SK-MEL-5 (cell line): ENCODE data around the gene AMDHD2. TPM values are rescaled to one million over a fixed set of nuclear protein-coding genes. Genes with fewer than 3 reads are reported as not detected.
"Not testable (repeated sequence)": the region's sequence is repeated elsewhere in the genome, so short reads cannot be mapped to it uniquely, and the experiment has no call there.

ENCODE experiments used
- DNase-seq: peaks from one replicate; pipeline ENCODE4 v3.0.0-alpha.2; 2016; ENCODE audit warnings: low read depth, low spot score
- in situ Hi-C: cut with HindIII; loops from 2 replicates; pipeline ENCODE4 v1.10.0; 2016; ENCODE audit warnings: low sequenced_read_pairs, high pct_unique_total_duplicates, low pct_unique_long_range_greater_than_20kb
- polyA plus RNA-seq, 2 experiments: library from polyadenylated mRNA; depleted of rRNA; stranded (reverse); fragments of >200 nt; gene quantifications; 2 replicates each; pipeline ENCODE4 v1.2.3, GENCODE V29; 2015
- total RNA-seq: library from RNA; depleted of rRNA; stranded (reverse); fragments of >200 nt; shearing (Covaris generic); gene quantifications from 2 replicates; pipeline ENCODE4 v1.2.3, GENCODE V29; 2014; rRNA removed

AMDHD2 gene, protein sequence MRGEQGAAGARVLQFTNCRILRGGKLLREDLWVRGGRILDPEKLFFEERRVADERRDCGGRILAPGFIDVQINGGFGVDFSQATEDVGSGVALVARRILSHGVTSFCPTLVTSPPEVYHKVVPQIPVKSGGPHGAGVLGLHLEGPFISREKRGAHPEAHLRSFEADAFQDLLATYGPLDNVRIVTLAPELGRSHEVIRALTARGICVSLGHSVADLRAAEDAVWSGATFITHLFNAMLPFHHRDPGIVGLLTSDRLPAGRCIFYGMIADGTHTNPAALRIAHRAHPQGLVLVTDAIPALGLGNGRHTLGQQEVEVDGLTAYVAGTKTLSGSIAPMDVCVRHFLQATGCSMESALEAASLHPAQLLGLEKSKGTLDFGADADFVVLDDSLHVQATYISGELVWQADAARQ
- total RNA-seq, result 119 and 124 TPM in 2 replicates
- polyA plus RNA-seq (2015; cell fraction: cytosol; rRNA removed), result 111 and 112 TPM in 2 replicates
- 818 and 937 TPM in 2 replicates for polyA plus RNA-seq (2015; cell fraction: nucleus; rRNA removed)

DNA sequence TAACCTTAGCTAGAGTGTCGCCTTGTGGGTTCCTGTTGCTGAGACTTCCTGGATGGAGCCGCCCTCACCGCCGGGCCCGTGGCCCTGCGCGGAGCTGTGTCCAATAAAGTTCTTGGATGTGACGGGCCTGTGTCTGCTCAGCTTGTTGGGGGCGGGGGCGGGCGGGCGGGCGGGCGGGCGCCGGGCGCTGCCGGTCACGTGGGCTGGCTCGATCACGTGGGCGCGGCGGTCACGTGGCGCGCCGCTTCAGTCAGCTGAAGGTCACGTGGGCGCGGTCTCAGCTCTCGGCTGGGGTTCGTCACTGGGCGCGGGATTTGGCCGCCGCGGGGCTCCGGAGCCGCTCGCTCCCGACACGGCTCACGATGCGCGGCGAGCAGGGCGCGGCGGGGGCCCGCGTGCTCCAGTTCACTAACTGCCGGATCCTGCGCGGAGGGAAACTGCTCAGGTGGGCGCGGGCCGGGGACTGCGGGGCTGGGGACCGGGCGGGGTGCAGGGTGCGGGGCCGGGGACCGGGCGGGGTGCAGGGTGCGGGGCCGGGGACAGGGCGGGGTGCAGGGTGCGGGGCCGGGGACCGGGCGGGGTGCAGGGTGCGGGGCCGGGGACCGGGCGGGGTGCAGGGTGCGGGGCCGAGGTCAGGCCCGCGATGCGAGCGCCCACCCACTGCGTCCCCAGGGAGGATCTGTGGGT, at the start of gene AMDHD2:
Gene AMDHD2 (plus strand): TSS at position 275 of the 687 bp plus-strand sequence. CDS start 88 bp downstream, at position 363.
- in situ Hi-C loops, result no loop called here
- peak; percentile 88 for DNase-seq

DNA sequence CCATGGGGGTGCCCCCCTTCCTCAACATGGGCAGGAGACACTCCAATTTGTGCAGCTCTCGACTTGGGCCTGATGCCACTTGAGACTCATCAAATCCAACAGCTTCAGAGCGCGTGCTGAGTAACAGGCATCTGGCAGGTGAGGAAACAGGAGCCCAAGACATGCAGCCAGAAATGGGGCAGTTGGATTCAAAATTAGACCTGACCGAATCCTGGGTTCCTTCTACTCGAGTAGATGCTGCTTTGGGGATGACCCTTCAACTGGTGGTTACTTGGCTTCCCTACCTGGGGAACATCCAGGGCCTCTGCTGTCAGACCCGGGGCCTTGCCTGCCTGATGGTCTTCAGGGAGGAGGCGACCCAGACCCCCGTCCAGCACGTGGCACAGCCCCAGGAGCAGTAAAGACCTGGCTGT, 49.6 kb upstream of the AMDHD2 start:
- no peak for DNase-seq
- in situ Hi-C loops, result no loop called here

DNA sequence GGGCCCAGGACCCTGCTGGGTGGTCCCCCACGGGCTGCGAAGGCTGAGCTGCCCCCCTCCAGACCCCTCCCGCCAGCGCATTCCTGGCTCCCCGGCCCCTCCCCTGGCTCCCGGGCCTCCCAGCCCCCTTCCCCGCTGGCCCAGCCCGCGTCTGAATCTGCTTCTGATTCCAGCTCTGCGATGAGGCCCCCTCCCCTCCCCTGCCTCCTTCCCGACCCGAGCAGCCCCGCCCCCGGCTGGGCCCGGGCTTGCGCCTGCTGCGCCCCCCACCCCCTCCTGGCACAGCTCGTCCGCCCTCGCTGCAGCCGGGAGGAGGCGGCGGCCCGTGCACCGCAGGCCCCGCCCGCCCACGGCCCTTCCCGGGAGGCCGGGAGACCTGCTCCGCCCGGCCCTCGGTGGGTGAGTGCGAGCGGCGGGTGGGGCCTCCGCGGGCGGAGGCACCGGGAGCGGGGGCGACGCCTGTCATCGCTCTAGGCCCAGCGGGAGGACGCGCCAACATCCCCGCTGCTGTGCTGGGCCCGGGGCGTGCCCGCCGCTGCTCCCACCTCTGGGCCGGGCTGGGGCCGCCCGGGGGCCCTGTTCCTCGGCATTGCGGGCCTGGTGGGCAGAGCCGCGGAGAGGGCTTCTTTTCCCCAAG, 49.0 kb upstream of the AMDHD2 start, which contains the start of gene NTN3:
Gene NTN3 (plus strand): TSS at position 282 of the 637 bp plus-strand sequence. CDS start 405 bp downstream, outside the sequence.
- DNase-seq, result no peak
- in situ Hi-C loops, result no loop called here

DNA sequence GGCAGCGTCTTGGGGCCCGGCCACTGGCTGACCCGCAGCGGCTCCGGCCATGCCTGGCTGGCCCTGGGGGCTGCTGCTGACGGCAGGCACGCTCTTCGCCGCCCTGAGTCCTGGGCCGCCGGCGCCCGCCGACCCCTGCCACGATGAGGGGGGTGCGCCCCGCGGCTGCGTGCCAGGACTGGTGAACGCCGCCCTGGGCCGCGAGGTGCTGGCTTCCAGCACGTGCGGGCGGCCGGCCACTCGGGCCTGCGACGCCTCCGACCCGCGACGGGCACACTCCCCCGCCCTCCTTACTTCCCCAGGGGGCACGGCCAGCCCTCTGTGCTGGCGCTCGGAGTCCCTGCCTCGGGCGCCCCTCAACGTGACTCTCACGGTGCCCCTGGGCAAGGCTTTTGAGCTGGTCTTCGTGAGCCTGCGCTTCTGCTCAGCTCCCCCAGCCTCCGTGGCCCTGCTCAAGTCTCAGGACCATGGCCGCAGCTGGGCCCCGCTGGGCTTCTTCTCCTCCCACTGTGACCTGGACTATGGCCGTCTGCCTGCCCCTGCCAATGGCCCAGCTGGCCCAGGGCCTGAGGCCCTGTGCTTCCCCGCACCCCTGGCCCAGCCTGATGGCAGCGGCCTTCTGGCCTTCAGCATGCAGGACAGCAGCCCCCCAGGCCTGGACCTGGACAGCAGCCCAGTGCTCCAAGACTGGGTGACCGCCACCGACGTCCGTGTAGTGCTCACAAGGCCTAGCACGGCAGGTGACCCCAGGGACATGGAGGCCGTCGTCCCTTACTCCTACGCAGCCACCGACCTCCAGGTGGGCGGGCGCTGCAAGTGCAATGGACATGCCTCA, 48.3 kb upstream of the AMDHD2 start:
- no peak for DNase-seq
- in situ Hi-C loops, result no loop called here

DNA sequence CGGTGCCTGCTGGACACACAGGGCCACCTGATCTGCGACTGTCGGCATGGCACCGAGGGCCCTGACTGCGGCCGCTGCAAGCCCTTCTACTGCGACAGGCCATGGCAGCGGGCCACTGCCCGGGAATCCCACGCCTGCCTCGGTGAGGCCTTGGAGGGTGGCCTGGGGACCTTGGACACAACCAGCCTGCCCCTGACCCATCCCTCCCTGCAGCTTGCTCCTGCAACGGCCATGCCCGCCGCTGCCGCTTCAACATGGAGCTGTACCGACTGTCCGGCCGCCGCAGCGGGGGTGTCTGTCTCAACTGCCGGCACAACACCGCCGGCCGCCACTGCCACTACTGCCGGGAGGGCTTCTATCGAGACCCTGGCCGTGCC, 47.7 kb upstream of the AMDHD2 start:
- DNase-seq, result no peak
- in situ Hi-C loops, result no loop called here

DNA sequence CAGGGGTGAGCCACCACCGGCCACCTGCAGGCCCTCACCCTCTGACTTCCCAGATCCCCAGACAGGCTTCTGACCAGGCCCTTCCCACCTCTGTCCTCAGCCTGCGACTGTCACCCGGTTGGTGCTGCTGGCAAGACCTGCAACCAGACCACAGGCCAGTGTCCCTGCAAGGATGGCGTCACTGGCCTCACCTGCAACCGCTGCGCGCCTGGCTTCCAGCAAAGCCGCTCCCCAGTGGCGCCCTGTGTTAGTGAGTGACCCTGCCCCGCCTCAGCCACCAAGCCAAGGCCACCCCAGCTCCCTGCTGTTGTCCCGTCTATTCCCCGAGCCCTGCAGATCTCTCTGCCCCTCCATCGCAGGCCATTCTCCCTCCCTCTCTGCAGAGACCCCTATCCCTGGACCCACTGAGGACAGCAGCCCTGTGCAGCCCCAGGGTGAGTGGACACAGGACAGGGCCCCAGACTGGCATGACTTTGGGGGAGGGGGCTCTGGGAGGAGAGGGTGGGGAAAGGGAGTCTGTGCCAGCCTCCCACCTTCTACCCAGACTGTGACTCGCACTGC, 47.2 kb upstream of the AMDHD2 start:
- no peak for DNase-seq
- in situ Hi-C loops, result no loop called here

DNA sequence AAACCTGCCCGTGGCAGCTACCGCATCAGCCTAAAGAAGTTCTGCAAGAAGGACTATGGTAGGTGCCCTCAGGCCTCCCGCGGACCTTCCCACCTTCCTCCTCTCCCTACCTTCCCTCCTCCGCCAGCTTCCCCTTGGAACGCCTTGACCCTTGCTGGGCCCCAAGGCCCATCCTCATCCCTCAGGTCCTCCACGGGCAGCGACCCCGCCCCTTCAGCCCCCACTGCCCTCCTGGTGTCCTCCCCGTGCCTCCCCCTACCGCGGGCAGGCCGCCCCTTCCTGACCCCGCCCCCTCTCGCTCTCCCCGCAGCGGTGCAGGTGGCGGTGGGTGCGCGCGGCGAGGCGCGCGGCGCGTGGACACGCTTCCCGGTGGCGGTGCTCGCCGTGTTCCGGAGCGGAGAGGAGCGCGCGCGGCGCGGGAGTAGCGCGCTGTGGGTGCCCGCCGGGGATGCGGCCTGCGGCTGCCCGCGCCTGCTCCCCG, 46.7 kb upstream of the AMDHD2 start:
- in situ Hi-C loops, result no loop called here
- DNase-seq, result no peak

DNA sequence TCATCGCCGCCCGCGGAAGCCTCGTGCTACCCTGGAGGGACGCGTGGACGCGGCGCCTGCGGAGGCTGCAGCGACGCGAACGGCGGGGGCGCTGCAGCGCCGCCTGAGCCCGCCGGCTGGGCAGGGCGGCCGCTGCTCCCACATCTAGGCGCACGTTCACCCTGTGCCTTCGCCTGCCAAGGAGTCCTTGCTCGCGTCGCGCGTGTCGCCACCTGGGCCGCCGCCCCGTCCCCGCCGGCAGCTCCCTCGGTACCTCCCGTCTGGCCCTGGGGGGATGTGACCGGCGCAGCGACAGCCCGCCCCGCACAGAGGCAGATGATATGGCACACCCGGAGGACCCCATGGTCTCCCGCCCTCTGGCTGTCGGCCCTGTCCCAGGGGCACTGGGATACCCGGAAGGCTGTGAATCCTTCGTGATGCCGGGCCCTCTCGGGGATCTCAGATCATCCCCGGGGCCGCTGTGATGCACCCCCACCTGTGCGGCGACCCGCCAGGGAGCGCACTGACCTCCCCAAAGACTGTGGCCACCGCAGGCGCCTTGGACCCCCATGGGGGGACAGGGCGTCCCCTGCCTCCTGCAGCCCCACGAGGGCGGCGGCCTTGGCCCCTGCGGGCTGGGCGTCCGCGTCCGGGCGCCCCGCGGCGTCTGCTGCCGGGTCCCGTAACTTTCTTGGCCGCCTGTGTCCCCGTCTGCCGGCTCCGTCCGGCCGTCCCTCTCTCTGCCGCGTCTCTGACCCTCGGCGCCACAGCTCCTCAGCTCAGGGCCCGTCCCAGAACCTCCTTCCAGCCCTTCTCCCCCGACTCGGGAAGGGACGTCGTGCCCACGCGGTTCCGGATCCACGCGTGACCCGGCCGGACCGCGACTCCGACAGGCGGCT, 45.9 kb upstream of the AMDHD2 start:
- in situ Hi-C loops, result no loop called here
- DNase-seq, result peak; percentile 34

DNA sequence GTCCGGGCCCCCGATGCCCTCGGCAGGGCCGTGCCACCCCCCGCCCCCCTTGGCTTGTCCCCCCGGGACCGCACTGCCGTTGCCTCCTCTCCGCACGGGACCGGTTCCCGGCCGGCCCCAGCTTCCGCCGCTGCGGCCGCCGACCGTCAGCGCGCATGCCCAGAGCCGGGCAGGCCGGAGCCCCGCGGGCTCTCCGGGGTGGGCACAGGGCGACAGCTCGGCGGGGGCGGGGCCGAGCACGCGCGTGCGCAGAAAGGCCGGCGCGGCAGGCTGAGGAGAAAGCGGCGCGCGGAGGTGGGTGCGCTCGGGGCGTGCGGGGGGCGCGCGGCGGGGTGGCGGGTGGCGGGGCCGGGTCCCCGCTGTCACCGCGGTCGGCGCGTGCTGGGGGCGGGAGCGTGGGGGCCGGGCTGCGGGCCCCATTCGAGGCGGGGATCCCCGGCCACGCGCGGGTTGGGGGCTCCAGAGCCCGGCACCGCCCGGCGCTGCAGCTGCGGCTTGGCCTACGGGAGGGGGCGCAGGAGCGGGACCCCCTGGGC, 45.2 kb upstream of the AMDHD2 start, which contains the start of gene TBC1D24:
Gene TBC1D24 (plus strand): TSS at position 251 of the 536 bp plus-strand sequence. CDS start 21,022 bp downstream, outside the sequence.
- in situ Hi-C loops, result no loop called here

DNA sequence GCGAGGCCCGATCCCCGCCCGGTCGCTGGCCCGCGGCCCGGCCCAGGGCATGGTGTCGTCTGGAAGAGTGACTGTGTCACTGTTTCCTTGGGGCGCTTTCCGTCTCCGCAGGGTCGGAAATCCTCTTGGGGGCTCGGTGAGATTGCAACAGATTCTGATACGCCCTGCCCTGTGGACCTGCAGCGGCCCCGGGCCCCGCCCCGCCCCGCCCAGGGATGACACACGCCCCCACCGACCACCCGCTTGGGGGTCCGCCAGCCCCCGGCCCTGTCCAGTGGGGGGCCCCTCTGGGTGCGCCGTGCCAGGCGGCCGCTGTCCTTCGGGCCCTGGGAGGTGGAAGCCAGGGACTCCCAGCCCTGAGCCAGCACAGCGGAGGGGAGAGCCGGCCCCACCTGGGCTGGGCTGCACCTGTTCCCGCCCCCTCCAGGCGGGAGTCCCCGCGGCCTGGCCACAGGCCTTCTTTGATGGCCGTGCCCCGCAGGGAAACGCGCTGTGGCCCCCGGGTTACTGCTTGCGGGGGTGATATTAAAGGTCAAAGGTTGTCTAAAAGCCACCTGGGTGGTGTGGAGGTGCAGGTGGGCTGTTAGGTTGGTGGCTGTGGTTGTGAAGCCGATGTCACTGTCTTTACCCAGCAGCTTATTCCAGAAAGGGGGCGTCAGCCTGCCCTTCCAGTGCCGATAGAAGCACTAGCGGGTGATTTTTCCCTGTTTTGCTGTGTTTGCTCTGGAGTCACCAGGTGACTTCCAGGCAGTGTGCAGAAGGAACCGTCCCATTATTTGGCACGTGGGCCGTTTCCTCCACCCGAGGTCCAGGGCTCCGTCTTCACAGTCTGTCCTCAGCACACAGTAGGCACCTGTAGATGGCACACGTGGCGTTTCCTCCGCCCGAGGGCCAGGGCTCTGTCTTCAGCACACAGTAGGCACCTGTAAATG, 44.5 kb upstream of the AMDHD2 start:
- in situ Hi-C loops, result no loop called here
- no peak for DNase-seq

More for the DNA sequence above, 45.2 kb upstream of the AMDHD2 start, which contains the start of gene TBC1D24:
- peak; percentile 82 for DNase-seq

DNA sequence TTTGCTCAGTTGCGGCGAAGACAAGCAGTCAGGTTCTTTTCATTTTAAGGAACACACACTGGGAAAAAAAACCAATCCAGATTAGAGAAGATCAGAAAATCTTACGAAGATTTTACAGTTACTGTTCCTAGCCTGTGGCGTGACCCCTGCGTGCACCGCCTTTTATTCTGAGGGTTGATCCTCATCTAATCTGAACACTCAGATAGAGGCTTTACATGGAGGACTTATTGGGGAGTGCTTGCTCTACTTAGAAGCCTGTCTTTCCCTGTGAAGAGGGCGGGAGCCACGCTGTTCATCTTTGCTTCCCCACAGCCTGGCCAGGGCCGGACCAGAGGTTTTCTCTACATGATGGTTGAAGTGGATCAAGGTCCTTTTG, 43.8 kb upstream of the AMDHD2 start:
- in situ Hi-C loops, result no loop called here
- DNase-seq, result no peak

DNA sequence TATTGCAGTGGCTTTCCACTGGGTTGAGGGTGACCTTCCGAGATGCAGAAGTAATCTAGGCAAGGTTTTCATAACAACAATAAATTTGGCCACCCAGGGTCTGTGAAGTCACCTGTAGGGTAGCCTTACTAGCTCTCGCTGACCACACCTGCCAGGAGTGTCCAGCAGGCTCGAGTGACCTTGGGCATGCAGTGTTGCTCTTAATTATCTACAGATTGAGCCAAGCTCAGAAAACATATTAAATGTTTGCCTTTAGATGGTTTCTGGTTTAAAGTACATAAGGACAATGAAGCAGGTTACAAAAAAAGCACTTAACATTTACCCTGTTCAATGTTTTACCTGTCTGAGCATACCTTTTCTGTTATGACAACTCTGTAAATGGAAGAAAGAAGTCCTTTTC, 43.4 kb upstream of the AMDHD2 start:
- no peak for DNase-seq
- in situ Hi-C loops, result no loop called here

DNA sequence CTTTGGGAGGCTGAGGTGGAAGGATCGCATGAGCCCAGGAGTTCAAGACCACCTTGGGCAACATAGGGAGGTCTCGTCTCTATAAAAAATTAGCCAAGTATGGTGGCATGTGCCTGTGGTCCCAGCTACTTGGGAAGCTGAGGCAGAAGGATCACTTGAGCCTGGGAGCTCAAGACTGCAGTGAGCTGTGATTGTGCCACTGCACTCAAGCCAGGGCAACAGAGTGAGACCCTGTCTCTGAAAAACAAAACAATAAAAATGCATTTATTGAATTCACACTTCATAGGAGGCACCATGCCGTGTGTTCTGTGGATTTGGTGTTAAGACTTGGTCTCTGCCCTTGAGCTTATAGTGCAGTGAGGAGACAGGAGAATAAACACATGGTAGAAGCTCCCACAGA, 42.8 kb upstream of the AMDHD2 start:
- in situ Hi-C loops, result no loop called here
- DNase-seq, result no peak

DNA sequence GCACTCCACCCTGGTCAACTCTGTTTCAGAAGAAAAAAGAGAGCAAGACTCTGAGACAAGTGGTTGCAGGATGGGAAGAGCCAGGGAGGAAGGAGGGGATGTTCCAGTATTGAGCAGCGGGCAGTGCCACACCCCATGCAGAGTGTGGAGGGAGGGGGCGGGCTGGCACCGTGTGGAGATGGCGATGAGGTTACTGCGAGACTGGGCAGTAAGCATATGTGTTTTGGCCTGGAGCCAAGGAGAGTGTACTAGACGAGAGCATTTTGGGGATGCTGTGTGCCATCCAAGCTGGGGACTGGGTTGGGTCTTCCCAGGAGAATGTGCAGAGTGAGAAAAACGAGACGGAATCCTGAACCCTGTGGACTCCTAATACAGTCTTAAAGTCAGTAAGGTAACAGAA, 41.9 kb upstream of the AMDHD2 start:
- in situ Hi-C loops, result no loop called here
- no peak for DNase-seq

DNA sequence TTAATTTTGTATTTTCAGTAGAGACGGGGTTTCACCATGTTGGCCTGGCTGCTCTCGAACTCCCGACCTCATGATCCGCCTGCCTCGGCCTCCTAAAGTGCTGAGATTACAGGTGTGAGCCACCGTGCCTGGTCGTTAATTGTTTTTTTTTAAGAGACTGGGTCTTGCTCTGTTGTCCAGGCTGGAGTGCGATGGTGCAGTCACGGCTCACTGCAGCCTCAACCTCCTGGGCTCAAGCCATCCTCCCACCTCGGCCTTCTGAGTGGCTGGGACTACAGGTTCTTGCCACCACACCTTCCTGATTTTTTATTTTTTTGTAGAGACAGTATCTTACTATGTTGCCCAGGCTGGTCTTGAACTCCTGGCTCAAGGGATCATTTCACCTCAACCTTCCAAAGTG, 40.2 kb upstream of the AMDHD2 start:
- in situ Hi-C loops, result not testable (repeated sequence)

More for the DNA sequence above, 40.2 kb upstream of the AMDHD2 start:
- not testable (repeated sequence) for DNase-seq
